HEK293T (cell line): Measurements from ENCODE around the gene PSMA3.

ENCODE experiments used
- FOXM1 ChIP-seq: fragments of 450-650 bp; IDR thresholded peaks from 2 replicates; pipeline ENCODE4 v1.6.1; 2017; ENCODE audit warnings: mild to moderate bottlenecking, borderline replicate concordance
- HDGF ChIP-seq: fragments of 450-650 bp; IDR thresholded peaks from 2 replicates; pipeline ENCODE4 v1.6.1; 2017; ENCODE audit warnings: antibody characterized with exemption, borderline replicate concordance
- LEF1 ChIP-seq: fragments of 450-650 bp; IDR thresholded peaks from 2 replicates; pipeline ENCODE4 v1.6.1; 2017; ENCODE audit warnings: mild to moderate bottlenecking, borderline replicate concordance
- TF ChIP-seq, protein P1 (sequence below): fragments of 450-650 bp; IDR thresholded peaks from 2 replicates; pipeline ENCODE4 v1.6.1; 2016

DNA sequence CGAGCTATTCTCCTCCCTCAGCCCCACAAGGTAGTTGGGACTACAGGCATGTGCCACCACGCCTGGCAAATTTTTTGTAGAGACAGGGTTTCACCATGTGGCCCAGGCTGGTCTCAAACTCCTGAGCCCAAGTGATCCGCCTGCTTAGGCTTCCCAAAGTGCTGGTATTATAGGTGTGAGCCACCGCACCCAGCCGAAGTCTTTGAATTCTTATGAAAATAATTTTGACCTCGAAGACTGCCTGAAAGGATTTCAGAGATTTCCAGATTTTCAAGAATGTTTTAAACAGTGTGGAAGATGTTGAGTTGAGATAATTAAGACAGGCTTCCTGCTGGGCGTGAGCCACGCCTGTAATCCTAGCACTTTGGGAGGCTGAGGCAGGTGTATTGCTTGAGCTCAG, 5.0 kb downstream of the PSMA3 start:
- TF ChIP-seq HDGF (no peak), LEF1 (no peak), FOXM1 (no peak)
- TF ChIP-seq, protein P1, sequence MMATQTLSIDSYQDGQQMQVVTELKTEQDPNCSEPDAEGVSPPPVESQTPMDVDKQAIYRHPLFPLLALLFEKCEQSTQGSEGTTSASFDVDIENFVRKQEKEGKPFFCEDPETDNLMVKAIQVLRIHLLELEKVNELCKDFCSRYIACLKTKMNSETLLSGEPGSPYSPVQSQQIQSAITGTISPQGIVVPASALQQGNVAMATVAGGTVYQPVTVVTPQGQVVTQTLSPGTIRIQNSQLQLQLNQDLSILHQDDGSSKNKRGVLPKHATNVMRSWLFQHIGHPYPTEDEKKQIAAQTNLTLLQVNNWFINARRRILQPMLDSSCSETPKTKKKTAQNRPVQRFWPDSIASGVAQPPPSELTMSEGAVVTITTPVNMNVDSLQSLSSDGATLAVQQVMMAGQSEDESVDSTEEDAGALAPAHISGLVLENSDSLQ = no peak
